Natural killer cell (primary cell): Measurements from ENCODE around the gene TEX22. TPM values are rescaled to one million over a fixed set of nuclear protein-coding genes. Genes with fewer than 3 reads are reported as not detected.

Experiments
- ATAC-seq, 3 donors: fragments of 150-1000 bp in 2 of 3; fragments of 200-7000 bp in 1 of 3; cut with Tn5 transposase; 1 replicate in 1 of 3; 2 replicates in 2 of 3; pipeline ENCODE4 v1.10.0; 2021; ENCODE audit warnings: mild to moderate bottlenecking in 2 of 3, moderate library complexity in 2 of 3
- DNase-seq, 2 donors: peaks; one replicate each; pipeline versions ENCODE4 v3.0.0 to v3.0.0-alpha.2; 2013 to 2021; ENCODE audit warnings: mixed read lengths in 1 of 2
- H3K27ac ChIP-seq: one replicate; pipeline ENCODE4 v1.5.1; 2013; ENCODE audit warnings: mild to moderate bottlenecking, low read length
- H3K27me3 ChIP-seq: one replicate; pipeline ENCODE4 v1.6.1; 2013; ENCODE audit warnings: low read length; ENCODE audit not compliant: control insufficient read depth, insufficient read depth
- H3K36me3 ChIP-seq: one replicate; pipeline ENCODE4 v1.6.1; 2013; ENCODE audit warnings: low read length; ENCODE audit not compliant: control insufficient read depth, insufficient read depth
- H3K4me1 ChIP-seq: one replicate; pipeline ENCODE4 v1.6.1; 2013; ENCODE audit warnings: low read length; ENCODE audit not compliant: control insufficient read depth, insufficient read depth
- H3K4me3 ChIP-seq: one replicate; pipeline ENCODE4 v1.5.1; 2013; ENCODE audit warnings: low read length
- H3K9me3 ChIP-seq: one replicate; pipeline ENCODE4 v1.6.1; 2013; ENCODE audit warnings: low read length; ENCODE audit not compliant: control insufficient read depth, insufficient read depth
- H3K27ac Mint-ChIP-seq, 2 donors: one replicate each; pipeline ENCODE4 v1.8.0; 2022; ENCODE audit warnings: mild to moderate bottlenecking in 2 of 2, mixed read lengths in 2 of 2, moderate library complexity in 1 of 2
- H3K27me3 Mint-ChIP-seq, 2 donors: one replicate each; pipeline ENCODE4 v1.8.0; 2022; ENCODE audit warnings: low read depth in 2 of 2, mixed read lengths in 2 of 2
- H3K36me3 Mint-ChIP-seq: one replicate; pipeline ENCODE4 v1.8.0; 2022; ENCODE audit warnings: mixed read lengths
- H3K4me1 Mint-ChIP-seq, 2 donors: one replicate each; pipeline ENCODE4 v1.8.0; 2022; ENCODE audit warnings: mixed read lengths in 2 of 2
- H3K4me3 Mint-ChIP-seq: one replicate; pipeline ENCODE4 v1.8.0; 2022; ENCODE audit warnings: mild to moderate bottlenecking, moderate library complexity, mixed read lengths
- H3K9me3 Mint-ChIP-seq, 2 donors: one replicate each; pipeline ENCODE4 v1.8.0; 2022; ENCODE audit warnings: mixed read lengths in 2 of 2
- CTCF ChIP-seq: fragments of 200-600 bp; IDR thresholded peaks from one replicate; pipeline ENCODE4 v1.8.0; 2022; ENCODE audit warnings: antibody characterized with exemption
- WGBS: methylation state at CpG from one replicate; pipeline ENCODE4 v1.1.7; 2013; ENCODE audit warnings: missing lambda C conversion rate; ENCODE audit not compliant: insufficient coverage; 5-methylcytosine and 5-hydroxymethylcytosine counted together
- intact Hi-C: fragments of 100-400 bp; cut with micrococcal nuclease; formaldehyde crosslinking; loops from one replicate; pipeline ENCODE4 v1.14.2; 2022
- total RNA-seq, 4 donors: library from RNA; stranded (reverse); fragments of 120-200 nt in 1 of 4; gene quantifications; one replicate each; pipeline versions ENCODE4 v1.2.3 to v1.2.4, GENCODE V29; 2013 to 2022

The TEX22 gene
- total RNA-seq, 3 donors from 2014 or later (not counting 1 experiment from before 2014, with no cell fraction given) = 0.23 to 1.9 (median 1.8) TPM

GRCh38 chr14:105387530-105387922, 10.8 kb upstream of the TEX22 start:
- H3K36me3 ChIP-seq = peaks cover 3% of the 10 kb centered on the region
- Mint-ChIP-seq H3K9me3 (no peaks in the 10 kb centered on the region), H3K27me3 (no peaks in the 10 kb centered on the region), H3K27ac (no peak overlapping the region), H3K4me3 (no peak overlapping the region), H3K4me1 (peaks cover 8 to 12% of the 10 kb centered on the region in 2 donors), H3K36me3 (no peaks in the 10 kb centered on the region)
- H3K27me3 ChIP-seq = no peaks in the 10 kb centered on the region
- H3K4me3 ChIP-seq = no peak overlapping the region
- intact Hi-C loops = no loop called here
- 95% methylated on average over 10 of the region's 10 CpGs for WGBS
- TF ChIP-seq CTCF = no peak
- no peak for DNase-seq
- H3K9me3 ChIP-seq = no peaks in the 10 kb centered on the region
- ATAC-seq = no peak
- no peak overlapping the region for H3K27ac ChIP-seq
- peaks cover 37% of the 10 kb centered on the region for H3K4me1 ChIP-seq

- H3K27me3 Mint-ChIP-seq = no peaks in the 10 kb centered on the region
- intact Hi-C loops = no loop called here
These were observed 10.0 kb upstream of the TEX22 start for GRCh38 chr14:105388110-105388951.

GRCh38 chr14:105388976-105389375, 9.4 kb upstream of the TEX22 start:
- Mint-ChIP-seq H3K4me3 (no peak overlapping the region), H3K27me3 (no peaks in the 10 kb centered on the region), H3K27ac (no peak overlapping the region), H3K4me1 (peaks cover 8 to 12% of the 10 kb centered on the region in 2 donors), H3K36me3 (no peaks in the 10 kb centered on the region), H3K9me3 (no peaks in the 10 kb centered on the region)
- WGBS = 94% methylated on average over 16 of the region's 16 CpGs
- TF ChIP-seq CTCF = no peak
- peaks cover 46% of the 10 kb centered on the region for H3K4me1 ChIP-seq
- H3K27ac ChIP-seq = no peak overlapping the region
- intact Hi-C loops = no loop called here
- no peaks in the 10 kb centered on the region for H3K9me3 ChIP-seq
- H3K4me3 ChIP-seq = no peak overlapping the region
- H3K36me3 ChIP-seq = peaks cover 3% of the 10 kb centered on the region
- H3K27me3 ChIP-seq = no peaks in the 10 kb centered on the region
- ATAC-seq (no peak), DNase-seq (no peak)

More at GRCh38 chr14:105388110-105388951, 10.0 kb upstream of the TEX22 start:
- Mint-ChIP-seq H3K9me3 (no peaks in the 10 kb centered on the region), H3K36me3 (no peaks in the 10 kb centered on the region), H3K4me1 (peaks cover 8 to 12% of the 10 kb centered on the region in 2 donors), H3K27ac (no peak overlapping the region), H3K4me3 (no peak overlapping the region)
- peaks cover 3% of the 10 kb centered on the region for H3K36me3 ChIP-seq
- no peak overlapping the region for H3K27ac ChIP-seq
- no peak for ATAC-seq
- no peaks in the 10 kb centered on the region for H3K9me3 ChIP-seq
- TF ChIP-seq CTCF = no peak
- no peak for DNase-seq
- H3K4me1 ChIP-seq = peaks cover 45% of the 10 kb centered on the region
- H3K4me3 ChIP-seq = no peak overlapping the region
- no peaks in the 10 kb centered on the region for H3K27me3 ChIP-seq
- WGBS = 87% methylated on average over 25 of the region's 25 CpGs
